DLD1 (cell line): Measurements from ENCODE around the gene LRRN2.
"Not testable (repeated sequence)": the region's sequence is repeated elsewhere in the genome, so short reads cannot be mapped to it uniquely, and the experiment has no call there.

ENCODE experiments used
- in situ Hi-C: cut with HindIII; loops from 2 replicates; pipeline ENCODE4 v1.10.0; 2017; ENCODE audit warnings: low sequenced_read_pairs

The LRRN2 gene

GRCh38 chr1:204694145-204694544, 8.6 kb upstream of the LRRN2 start:
- in situ Hi-C loops = no loop called here

- in situ Hi-C loops = no loop called here
Measured at GRCh38 chr1:204692841-204693356, 7.4 kb upstream of the LRRN2 start.

GRCh38 chr1:204692325-204692840, 6.8 kb upstream of the LRRN2 start:
- in situ Hi-C loops = no loop called here

GRCh38 chr1:204691328-204691730, 5.8 kb upstream of the LRRN2 start:
- in situ Hi-C loops = not testable (repeated sequence)

- in situ Hi-C loops = no loop called here
Measured at GRCh38 chr1:204688776-204689175, 3.2 kb upstream of the LRRN2 start.

- in situ Hi-C loops = no loop called here
Measured at GRCh38 chr1:204688007-204688406, 2.5 kb upstream of the LRRN2 start.

GRCh38 chr1:204684571-204685235, 835 bp downstream of the LRRN2 start:
- in situ Hi-C loops = no loop called here

GRCh38 chr1:204684206-204684570, 1.4 kb downstream of the LRRN2 start:
- in situ Hi-C loops = no loop called here

GRCh38 chr1:204683284-204684205, 2.0 kb downstream of the LRRN2 start:
- in situ Hi-C loops = no loop called here

GRCh38 chr1:204680461-204680860, 5.1 kb downstream of the LRRN2 start:
- in situ Hi-C loops = no loop called here

- in situ Hi-C loops = no loop called here
Measured at GRCh38 chr1:204680051-204680450, 5.5 kb downstream of the LRRN2 start.

GRCh38 chr1:204678721-204679475, 6.6 kb downstream of the LRRN2 start:
- in situ Hi-C loops = no loop called here

- in situ Hi-C loops = no loop called here
Measured at GRCh38 chr1:204677864-204678263, 7.7 kb downstream of the LRRN2 start.

GRCh38 chr1:204676043-204676442, 9.5 kb downstream of the LRRN2 start:
- in situ Hi-C loops = no loop called here

GRCh38 chr1:204673909-204674649, 11.5 kb downstream of the LRRN2 start:
- in situ Hi-C loops = no loop called here

GRCh38 chr1:204673209-204673608, 12.3 kb downstream of the LRRN2 start:
- in situ Hi-C loops = no loop called here

- in situ Hi-C loops = no loop called here
Measured at GRCh38 chr1:204672482-204673121, 12.9 kb downstream of the LRRN2 start.

- in situ Hi-C loops = no loop called here
Measured at GRCh38 chr1:204672069-204672468, 13.5 kb downstream of the LRRN2 start.

- in situ Hi-C loops = no loop called here
Measured at GRCh38 chr1:204670152-204670927, 15.2 kb downstream of the LRRN2 start.
